Kidney (tissue), 14 donors: Measurements from ENCODE around the gene EXO1. TPM values are rescaled to one million over a fixed set of nuclear protein-coding genes. Genes with fewer than 3 reads are reported as not detected.

ENCODE experiments used
- DNase-seq, 5 donors: peaks; one replicate each; pipeline ENCODE4 v3.0.0-alpha.2; 2013 to 2020
- FAIRE-seq: peaks from 2 replicates; lab custom pipeline; 2012; peaks lifted over from hg19 to GRCh38; lab: Jason Lieb, UNC
- H3K27ac ChIP-seq, 2 donors: one replicate each; pipeline ENCODE4 v1.7.0; 2013; ENCODE audit warnings: low read depth in 2 of 2, low read length in 2 of 2, inconsistent platforms in 1 of 2
- H3K27me3 ChIP-seq: one replicate; pipeline ENCODE4 v1.7.1; 2013; ENCODE audit warnings: low read length, inconsistent platforms; ENCODE audit not compliant: control insufficient read depth, insufficient read depth
- H3K36me3 ChIP-seq, 3 donors: one replicate each; pipeline versions ENCODE4 v1.7.0 to v1.7.1; 2013; ENCODE audit warnings: low read length in 3 of 3, control low read depth in 1 of 3, inconsistent platforms in 1 of 3; ENCODE audit not compliant: insufficient read depth in 3 of 3, control insufficient read depth in 2 of 3
- H3K4me1 ChIP-seq, 3 donors: one replicate each; pipeline versions ENCODE4 v1.7.0 to v1.7.1; 2013; ENCODE audit warnings: low read length in 3 of 3, inconsistent platforms in 1 of 3, low read depth in 1 of 3; ENCODE audit not compliant: control insufficient read depth in 2 of 3, insufficient read depth in 2 of 3
- H3K4me3 ChIP-seq, 3 donors: one replicate each; pipeline versions ENCODE4 v1.7.0 to v1.8.1; 2013; ENCODE audit warnings: low read length in 3 of 3, control low read depth in 1 of 3, inconsistent platforms in 1 of 3
- H3K9ac ChIP-seq, 3 donors: one replicate each; pipeline versions ENCODE4 v1.7.0 to v1.7.1; 2013; ENCODE audit warnings: low read length in 3 of 3, control low read depth in 1 of 3, inconsistent platforms in 1 of 3
- H3K9me3 ChIP-seq, 3 donors: one replicate each; pipeline versions ENCODE4 v1.7.0 to v1.7.1; 2013; ENCODE audit warnings: low read length in 3 of 3, control low read depth in 1 of 3, inconsistent platforms in 1 of 3; ENCODE audit not compliant: control insufficient read depth in 2 of 3, insufficient read depth in 1 of 3
- intact Hi-C: fragments of 100-400 bp; cut with DNase I; formaldehyde crosslinking; loops from one replicate; pipeline ENCODE4 v1.11.1; 2022
- polyA plus RNA-seq: library from polyadenylated mRNA; stranded (reverse); fragments of 350-450 nt; fragmentation: Illumina TruSeq; extraction: RNeasy Lipid Tissue Mini Kit (QIAGEN cat#74804); gene quantifications from one replicate; pipeline ENCODE4 v1.2.3, GENCODE V29; 2014; ENCODE audit warnings: low read depth, low replicate concordance; ENCODE audit not compliant: insufficient read depth
- total RNA-seq: library from RNA; stranded (reverse); fragmentation: NEBNext Ultra II Directional; extraction: Animal tissue kit (Norgen Biotek cat#: 25700); gene quantifications from one replicate; pipeline ENCODE4 v1.2.1, GENCODE V29; 2021
- TF ChIP-seq, protein P1 (sequence below): IDR thresholded peaks from 3 replicates; pipeline ENCODE4 v1.5.1; 2012; ENCODE audit warnings: mild to moderate bottlenecking, moderate library complexity, borderline replicate concordance; ENCODE audit not compliant: insufficient read depth; ENCODE audit errors: extremely low read depth
- donor health status: control.
- donor health status: control.
- donor health status: control.
- donor health status: control.
- donor health status: control.
- donor health status: DM: yes; HTN: yes; CAD: no.
- donor health status: Normal renal cell carcinoma (clear cell type).

Gene EXO1
- total and polyA plus RNA-seq, 2 donors from 2014 or later: 0.69 TPM; not detected in 1

GRCh38 chr1:241896670-241896962, 48.6 kb downstream of the EXO1 start:
- no peak overlapping the region for H3K27ac ChIP-seq
- DNase-seq: no peak
- TF ChIP-seq, protein P1, sequence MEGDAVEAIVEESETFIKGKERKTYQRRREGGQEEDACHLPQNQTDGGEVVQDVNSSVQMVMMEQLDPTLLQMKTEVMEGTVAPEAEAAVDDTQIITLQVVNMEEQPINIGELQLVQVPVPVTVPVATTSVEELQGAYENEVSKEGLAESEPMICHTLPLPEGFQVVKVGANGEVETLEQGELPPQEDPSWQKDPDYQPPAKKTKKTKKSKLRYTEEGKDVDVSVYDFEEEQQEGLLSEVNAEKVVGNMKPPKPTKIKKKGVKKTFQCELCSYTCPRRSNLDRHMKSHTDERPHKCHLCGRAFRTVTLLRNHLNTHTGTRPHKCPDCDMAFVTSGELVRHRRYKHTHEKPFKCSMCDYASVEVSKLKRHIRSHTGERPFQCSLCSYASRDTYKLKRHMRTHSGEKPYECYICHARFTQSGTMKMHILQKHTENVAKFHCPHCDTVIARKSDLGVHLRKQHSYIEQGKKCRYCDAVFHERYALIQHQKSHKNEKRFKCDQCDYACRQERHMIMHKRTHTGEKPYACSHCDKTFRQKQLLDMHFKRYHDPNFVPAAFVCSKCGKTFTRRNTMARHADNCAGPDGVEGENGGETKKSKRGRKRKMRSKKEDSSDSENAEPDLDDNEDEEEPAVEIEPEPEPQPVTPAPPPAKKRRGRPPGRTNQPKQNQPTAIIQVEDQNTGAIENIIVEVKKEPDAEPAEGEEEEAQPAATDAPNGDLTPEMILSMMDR: no peak
- intact Hi-C loops: no loop called here
- H3K9ac ChIP-seq: no peak overlapping the region
- H3K9me3 ChIP-seq: no peaks in the 10 kb centered on the region
- H3K36me3 ChIP-seq: no peaks in the 10 kb centered on the region
- no peaks in the 10 kb centered on the region for H3K27me3 ChIP-seq
- no peak overlapping the region for H3K4me3 ChIP-seq
- FAIRE-seq: no peak
- no peaks in the 10 kb centered on the region for H3K4me1 ChIP-seq

GRCh38 chr1:241899210-241899609, 51.2 kb downstream of the EXO1 start:
- Histone ChIP-seq H3K4me1 (no peaks in the 10 kb centered on the region), H3K4me3 (no peak overlapping the region), H3K36me3 (no peaks in the 10 kb centered on the region), H3K27me3 (no peaks in the 10 kb centered on the region), H3K27ac (no peak overlapping the region), H3K9ac (no peak overlapping the region), H3K9me3 (no peaks in the 10 kb centered on the region)
- TF ChIP-seq, protein P1: no peak
- no peak for FAIRE-seq
- intact Hi-C loops: no loop called here
- no peak for DNase-seq

- no peak overlapping the region for H3K27ac ChIP-seq
- FAIRE-seq: no peak
- H3K4me1 ChIP-seq: no peaks in the 10 kb centered on the region
- H3K36me3 ChIP-seq: no peaks in the 10 kb centered on the region
- DNase-seq: no peak
- no peak overlapping the region for H3K4me3 ChIP-seq
- H3K27me3 ChIP-seq: no peaks in the 10 kb centered on the region
- TF ChIP-seq, protein P1: no peak
- H3K9me3 ChIP-seq: no peaks in the 10 kb centered on the region
- no peak overlapping the region for H3K9ac ChIP-seq
- intact Hi-C loops: no loop called here
These were observed 52.4 kb downstream of the EXO1 start for GRCh38 chr1:241900381-241900780.

- intact Hi-C loops: no loop called here
- FAIRE-seq (no peak), DNase-seq (peak in 3 of 5 donors; percentile 20 to 47 (median 29))
- no peaks in the 10 kb centered on the region for H3K4me1 ChIP-seq
- TF ChIP-seq, protein P1: no peak
- no peaks in the 10 kb centered on the region for H3K36me3 ChIP-seq
- H3K27ac ChIP-seq: no peak overlapping the region
- H3K9me3 ChIP-seq: no peaks in the 10 kb centered on the region
- no peak overlapping the region for H3K9ac ChIP-seq
- no peak overlapping the region for H3K4me3 ChIP-seq
- no peaks in the 10 kb centered on the region for H3K27me3 ChIP-seq
These were observed 54.5 kb downstream of the EXO1 start for GRCh38 chr1:241902391-241903065.
